H1 (cell line): ENCODE results near the gene TMEM245. TPM values are rescaled to one million over a fixed set of nuclear protein-coding genes. Genes with fewer than 3 reads are reported as not detected.

ENCODE experiments used
- CTCF ChIA-PET: fragments of 300-600 bp; sonication (Branson Sonifier 250); formaldehyde crosslinking; loops from one replicate; lab custom pipeline; 2021; ENCODE audit not compliant: partially characterized antibody; lab: Charles Lee
- POLR2A ChIA-PET: fragments of 300-600 bp; sonication (Branson Sonifier 250); formaldehyde crosslinking; loops from one replicate; lab custom pipeline; 2021; ENCODE audit warnings: inconsistent platforms; ENCODE audit not compliant: partially characterized antibody; lab: Charles Lee
- DNase-seq, 2 experiments: peaks; one replicate each; pipeline versions ENCODE4 v3.0.0 to v3.0.0-alpha.2; 2010 to 2022; ENCODE audit warnings: low spot score in 2 of 2, low read depth in 1 of 2, mixed read lengths in 1 of 2
- FAIRE-seq: peaks from 2 replicates; lab custom pipeline; 2011; peaks lifted over from hg19 to GRCh38; lab: Jason Lieb, UNC
- H2AFZ ChIP-seq: 2 replicates; pipeline ENCODE4 v1.8.1; 2012; ENCODE audit warnings: low read length, inconsistent platforms
- H2AK5ac ChIP-seq: 2 replicates; pipeline ENCODE4 v1.6.1; 2013; ENCODE audit warnings: low read depth, low read length
- H2BK120ac ChIP-seq: replicated peaks from 2 replicates; pipeline ENCODE3; 2013; ENCODE audit warnings: low read depth, low read length, inconsistent platforms
- H2BK12ac ChIP-seq: 2 replicates; pipeline ENCODE4 v1.6.1; 2013; ENCODE audit warnings: low read depth, low read length
- H2BK15ac ChIP-seq: 2 replicates; pipeline ENCODE4 v1.6.1; 2013; ENCODE audit warnings: low read length
- H2BK20ac ChIP-seq: 2 replicates; pipeline ENCODE4 v1.6.1; 2013; ENCODE audit warnings: low read length
- H2BK5ac ChIP-seq: 2 replicates; pipeline ENCODE4 v1.6.1; 2013; ENCODE audit warnings: low read depth, low read length
- H3K14ac ChIP-seq: 2 replicates; pipeline ENCODE4 v1.6.1; 2013; ENCODE audit warnings: inconsistent platforms; ENCODE audit not compliant: insufficient read length
- H3K18ac ChIP-seq: 2 replicates; pipeline ENCODE4 v1.6.1; 2013; ENCODE audit warnings: low read length; ENCODE audit errors: extremely low read depth
- H3K23ac ChIP-seq: 2 replicates; pipeline ENCODE4 v1.6.1; 2013; ENCODE audit warnings: inconsistent platforms; ENCODE audit not compliant: insufficient read length
- H3K23me2 ChIP-seq: 2 replicates; pipeline ENCODE4 v1.6.1; 2013; ENCODE audit warnings: low read depth, low read length
- H3K27ac ChIP-seq: 2 replicates; pipeline ENCODE4 v1.6.1; 2011; ENCODE audit warnings: low read depth, low read length, inconsistent platforms
- H3K27me3 ChIP-seq, 4 experiments: replicated peaks in 1 of 4; 1 replicate in 1 of 4; 2 replicates in 3 of 4; pipeline versions ENCODE4 v1.6.1 to v1.8.1; 2011 to 2013; ENCODE audit warnings: low read length in 3 of 4, mild to moderate bottlenecking in 3 of 4, inconsistent platforms in 2 of 4, mixed read lengths in 2 of 4, moderate library complexity in 1 of 4; ENCODE audit not compliant: control insufficient read depth in 3 of 4, insufficient read depth in 3 of 4; ENCODE audit errors: extremely low read depth in 1 of 4
- H3K36me3 ChIP-seq, 4 experiments: 2 replicates each; pipeline versions ENCODE4 v1.6.1 to v1.8.1; 2011 to 2013; ENCODE audit warnings: mild to moderate bottlenecking in 4 of 4, low read length in 3 of 4, moderate library complexity in 2 of 4, control low read depth in 1 of 4, inconsistent platforms in 1 of 4; ENCODE audit not compliant: insufficient read depth in 4 of 4, control insufficient read depth in 2 of 4
- H3K4ac ChIP-seq: replicated peaks from 2 replicates; pipeline ENCODE3; 2013; ENCODE audit warnings: low read length, low read depth, mixed read lengths, inconsistent platforms; ENCODE audit not compliant: insufficient read length
- H3K4me1 ChIP-seq, 4 experiments: replicated peaks in 1 of 4; 1 replicate in 1 of 4; 2 replicates in 3 of 4; pipeline versions ENCODE4 v1.6.1 to v1.8.1; 2011 to 2013; ENCODE audit warnings: low read length in 3 of 4, inconsistent platforms in 2 of 4, mixed read lengths in 1 of 4; ENCODE audit not compliant: insufficient read depth in 4 of 4, control insufficient read depth in 3 of 4
- H3K4me2 ChIP-seq, 2 experiments: 2 replicates each; pipeline versions ENCODE4 v1.6.1 to v1.8.1; 2011 to 2013; ENCODE audit warnings: low read depth in 2 of 2, low read length in 2 of 2, control low read depth in 1 of 2, inconsistent platforms in 1 of 2, mild to moderate bottlenecking in 1 of 2; ENCODE audit not compliant: insufficient read depth in 1 of 2
- H3K4me3 ChIP-seq, 4 experiments: fragments of 200-600, 300-600 bp in 1 of 4; sonication (generic), shearing (Covaris generic), sonication (Bioruptor Twin) in 1 of 4; 2 replicates each; pipeline versions ENCODE4 v1.5.1 to v1.8.1; 2011 to 2016; ENCODE audit warnings: low read length in 4 of 4, low read depth in 3 of 4, control low read depth in 2 of 4, inconsistent platforms in 2 of 4, mild to moderate bottlenecking in 2 of 4, mixed read lengths in 1 of 4, moderate library complexity in 1 of 4; ENCODE audit not compliant: insufficient read depth in 2 of 4; ENCODE audit errors: extremely low read depth in 1 of 4
- H3K56ac ChIP-seq: replicated peaks from 2 replicates; pipeline ENCODE3; 2013; ENCODE audit warnings: low read depth, mild to moderate bottlenecking, mixed read lengths, low read length, inconsistent platforms; ENCODE audit not compliant: insufficient read length
- H3K79me1 ChIP-seq: 2 replicates; pipeline ENCODE4 v1.6.1; 2013; ENCODE audit warnings: low read depth, low read length, control low read depth
- H3K79me2 ChIP-seq, 2 experiments: 2 replicates each; pipeline versions ENCODE4 v1.6.1 to v1.8.1; 2012 to 2013; ENCODE audit warnings: low read length in 2 of 2, mild to moderate bottlenecking in 2 of 2, inconsistent platforms in 1 of 2; ENCODE audit not compliant: insufficient read depth in 2 of 2, control insufficient read depth in 1 of 2
- H3K9ac ChIP-seq, 4 experiments: replicated peaks in 1 of 4; 1 replicate in 1 of 4; 2 replicates in 3 of 4; pipeline versions ENCODE4 v1.6.1 to v1.8.1; 2011 to 2013; ENCODE audit warnings: low read depth in 3 of 4, low read length in 3 of 4, control low read depth in 2 of 4, mild to moderate bottlenecking in 2 of 4, moderate library complexity in 2 of 4, inconsistent platforms in 1 of 4; ENCODE audit errors: extremely low read depth in 1 of 4
- H3K9me3 ChIP-seq, 2 experiments: 2 replicates each; pipeline versions ENCODE4 v1.6.1 to v1.8.1; 2012 to 2013; ENCODE audit warnings: mild to moderate bottlenecking in 2 of 2, moderate library complexity in 2 of 2, control low read depth in 1 of 2, inconsistent platforms in 1 of 2, low read depth in 1 of 2, low read length in 1 of 2, mixed read lengths in 1 of 2; ENCODE audit not compliant: insufficient read depth in 2 of 2
- H4K20me1 ChIP-seq, 2 experiments: replicated peaks in 1 of 2; 2 replicates each; pipeline versions ENCODE3 to v1.8.1; 2011 to 2013; ENCODE audit warnings: inconsistent platforms in 2 of 2, low read length in 2 of 2, mild to moderate bottlenecking in 1 of 2; ENCODE audit not compliant: insufficient read depth in 2 of 2, control insufficient read depth in 1 of 2
- H4K5ac ChIP-seq: 2 replicates; pipeline ENCODE4 v1.6.1; 2013; ENCODE audit warnings: low read length, low read depth, mixed read lengths, inconsistent platforms; ENCODE audit not compliant: insufficient read length
- H4K8ac ChIP-seq: 2 replicates; pipeline ENCODE4 v1.8.0; 2013; ENCODE audit warnings: mild to moderate bottlenecking, moderate library complexity, low read length, inconsistent platforms; ENCODE audit not compliant: insufficient read depth; ENCODE audit errors: extremely low read depth
- H4K91ac ChIP-seq: replicated peaks from 2 replicates; pipeline ENCODE3; 2013; ENCODE audit warnings: low read length, mixed read lengths, inconsistent platforms; ENCODE audit not compliant: insufficient read length
- KDM1A ChIP-seq: fragments of 200-600, 300-600 bp; sonication (generic); IDR thresholded peaks from 2 replicates; pipeline ENCODE4 v1.7.1; 2016; ENCODE audit warnings: mild to moderate bottlenecking, low read length, borderline replicate concordance
- POLR2AphosphoS5 ChIP-seq: IDR thresholded peaks from 2 replicates; pipeline ENCODE4 v1.6.1; 2011; ENCODE audit warnings: low read depth, low read length
- RBBP5 ChIP-seq: IDR thresholded peaks from 2 replicates; pipeline ENCODE4 v1.7.1; 2012; ENCODE audit warnings: low read depth, mild to moderate bottlenecking, inconsistent platforms, low read length, moderate library complexity, borderline replicate concordance
- SRF ChIP-seq: IDR thresholded peaks from 2 replicates; pipeline ENCODE4 v1.6.1; 2011; ENCODE audit warnings: mild to moderate bottlenecking, low read depth, low read length, moderate library complexity
- TAF1 ChIP-seq: IDR thresholded peaks from 2 replicates; pipeline ENCODE4 v1.6.1; 2011; ENCODE audit warnings: mild to moderate bottlenecking, low read depth, low read length
- TEAD4 ChIP-seq: IDR thresholded peaks from 2 replicates; pipeline ENCODE4 v1.6.1; 2012; ENCODE audit warnings: low read depth, low read length, inconsistent platforms, mixed read lengths
- ZNF274 ChIP-seq: IDR thresholded peaks from 2 replicates; pipeline ENCODE4 v1.7.0; 2012; ENCODE audit warnings: low read length, borderline replicate concordance; ENCODE audit errors: extremely low read depth
- WGBS, 2 experiments: shearing (Covaris generic) in 1 of 2; methylation state at CpG; one replicate each; pipeline versions ENCODE4 v1.1.6 to v1.1.7; 2013 to 2015; ENCODE audit warnings: low lambda C conversion rate in 2 of 2, mixed read lengths in 2 of 2, inconsistent platforms in 1 of 2, low coverage in 1 of 2, missing lambda C conversion rate in 1 of 2; ENCODE audit not compliant: insufficient replicate concordance in 2 of 2, insufficient coverage in 1 of 2, insufficient read length in 1 of 2; ENCODE audit errors: extremely low coverage in 1 of 2, missing lambda C conversion rate in 1 of 2; 5-methylcytosine and 5-hydroxymethylcytosine counted together
- polyA plus RNA-seq, 7 experiments: library from polyadenylated mRNA; depleted of rRNA in 3 of 7; stranded (reverse) in 5 of 7; unstranded in 2 of 7; fragments of >200 nt in 5 of 7; fragments of 200-250 nt in 2 of 7; gene quantifications; 1 replicate in 5 of 7; 2 replicates in 1 of 7; 4 replicates in 1 of 7; pipeline versions ENCODE4 v1.2.1 to v1.2.3, GENCODE V29; 2011 to 2013; ENCODE audit warnings: missing spikeins in 2 of 7, mixed read lengths in 2 of 7
- total RNA-seq: library from RNA; stranded (reverse); fragmentation: NEBNext Ultra II Directional; extraction: Animal tissue kit (Norgen Biotek cat#: 25700); gene quantifications from 2 replicates; pipeline ENCODE4 v1.2.1, GENCODE V29; 2021
- TF ChIP-seq, protein P1 (sequence below): IDR thresholded peaks from 2 replicates; pipeline ENCODE4 v1.6.1; 2012; ENCODE audit warnings: inconsistent platforms
- TF ChIP-seq, protein P2 (sequence below): IDR thresholded peaks from 2 replicates; pipeline ENCODE4 v1.6.1; 2011; ENCODE audit warnings: low read depth, mild to moderate bottlenecking, low read length; ENCODE audit not compliant: insufficient read depth

The TMEM245 gene
- total and polyA plus RNA-seq, 2 of the 8 experiments (the other 6 are each of a cell fraction or from before 2014, with no cell fraction given) = 44.3 to 45.8 TPM

DNA sequence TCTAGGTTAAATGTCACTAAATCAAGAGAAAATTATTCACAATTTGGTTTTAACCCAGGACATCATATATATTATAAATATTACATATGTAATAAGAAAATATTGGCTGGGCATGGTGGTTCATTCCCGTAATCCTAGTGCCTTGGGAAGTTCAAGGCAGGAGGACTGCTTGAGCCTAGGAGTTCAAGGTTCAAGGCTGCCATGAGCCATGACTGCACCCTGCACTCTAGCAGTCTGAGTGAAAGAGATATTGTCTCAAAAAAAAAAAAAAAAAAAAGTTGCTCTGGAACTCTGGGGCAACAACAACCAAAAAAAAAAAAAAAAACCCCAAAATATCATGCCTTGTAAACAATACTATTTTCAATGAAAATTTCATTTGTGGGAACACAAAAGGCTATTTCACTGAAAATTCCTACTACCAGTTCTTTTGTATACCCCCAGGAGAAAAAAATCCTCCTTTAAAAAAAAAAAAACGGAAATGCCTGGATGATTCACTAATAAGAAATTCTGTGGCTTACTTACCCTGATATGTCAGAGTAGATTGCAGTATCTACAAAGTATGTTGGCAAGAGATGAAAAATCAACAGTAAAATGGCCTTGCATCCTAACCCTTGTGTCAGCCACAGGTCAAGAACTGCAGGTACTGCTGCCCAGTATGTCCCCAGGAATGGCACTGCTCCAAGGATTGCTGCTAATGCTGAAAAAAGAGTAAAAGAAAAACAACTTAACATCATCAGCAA lies 83.9 kb downstream of the TMEM245 start:
- Histone ChIP-seq H2AK5ac (no peak overlapping the region), H3K79me1 (no peaks in the 10 kb centered on the region), H4K8ac (no peak overlapping the region), H3K23ac (no peak overlapping the region), H3K18ac (no peak overlapping the region), H3K27me3 (no peaks in the 10 kb centered on the region), H3K4ac (no peak overlapping the region), H4K5ac (no peak overlapping the region), H3K4me3 (no peak overlapping the region), H3K79me2 (no peaks in the 10 kb centered on the region), H3K9me3 (no peaks in the 10 kb centered on the region), H3K36me3 (peaks cover 3 to 57% (median 24%) of the 10 kb centered on the region in 4 experiments; a peak in 7 of 8 replicates), H3K56ac (no peak overlapping the region), H2BK20ac (no peak overlapping the region), H3K4me2 (no peak overlapping the region), H2AFZ (no peak overlapping the region), H3K14ac (no peak overlapping the region), H4K91ac (no peak overlapping the region), H4K20me1 (peaks cover 0 to 3% of the 10 kb centered on the region in 2 experiments), H3K9ac (no peak overlapping the region), H2BK15ac (no peak overlapping the region), H3K23me2 (no peaks in the 10 kb centered on the region), H2BK120ac (no peak overlapping the region), H3K4me1 (no peaks in the 10 kb centered on the region), H2BK12ac (no peak overlapping the region), H2BK5ac (no peak overlapping the region), H3K27ac (no peak overlapping the region)
- TF ChIP-seq ZNF274 (no peak), KDM1A (no peak), TAF1 (no peak), POLR2AphosphoS5 (no peak), RBBP5 (no peak), TEAD4 (no peak), SRF (no peak)
- TF ChIP-seq, protein P1, sequence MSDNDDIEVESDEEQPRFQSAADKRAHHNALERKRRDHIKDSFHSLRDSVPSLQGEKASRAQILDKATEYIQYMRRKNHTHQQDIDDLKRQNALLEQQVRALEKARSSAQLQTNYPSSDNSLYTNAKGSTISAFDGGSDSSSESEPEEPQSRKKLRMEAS = no peak
- TF ChIP-seq, protein P2, sequence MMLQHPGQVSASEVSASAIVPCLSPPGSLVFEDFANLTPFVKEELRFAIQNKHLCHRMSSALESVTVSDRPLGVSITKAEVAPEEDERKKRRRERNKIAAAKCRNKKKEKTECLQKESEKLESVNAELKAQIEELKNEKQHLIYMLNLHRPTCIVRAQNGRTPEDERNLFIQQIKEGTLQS = no peak
- CTCF ChIA-PET = interaction anchor here (0.8 kb wide), 1 partner anchor 10 kb away, joined by 3 read pairs; no protein-coding TSS in a partner anchor
- DNase-seq = no peak
- POLR2A ChIA-PET = no interaction called here
- WGBS, 2 experiments = 94% methylated on average over 2 of the region's 2 CpGs; no CpG with 5 or more reads in 1 of the 2 experiments
- no peak for FAIRE-seq
